HCT116 (cell line): Measurements from ENCODE around the gene CCDC177. TPM values are rescaled to one million over a fixed set of nuclear protein-coding genes. Genes with fewer than 3 reads are reported as not detected.

ENCODE experiments used
- ATAC-seq: fragments of 200-7000 bp; cut with Tn5 transposase; 2 replicates; pipeline ENCODE4 v1.9.1; 2020; ENCODE audit warnings: mild to moderate bottlenecking, moderate library complexity
- BruUV-seq: library from RNA; stranded (reverse); fragments of 400-500 nt; replicated peaks from 2 replicates; lab custom pipeline; 2021; lab: Mats Ljungman, UMichigan
- CTCF ChIA-PET: fragments of 300-600 bp; sonication (Branson Sonifier 250); formaldehyde crosslinking; loops from one replicate; lab custom pipeline; 2021; ENCODE audit warnings: antibody characterized with exemption; lab: Charles Lee
- POLR2A ChIA-PET: fragments of 300-600, 350-600 bp; sonication (Branson Sonifier 250); formaldehyde crosslinking; loops from one replicate; lab custom pipeline; 2021; ENCODE audit warnings: antibody characterized with exemption; lab: Charles Lee
- RAD21 ChIA-PET, 2 experiments: fragments of 300-600 bp; sonication (Branson Sonifier 250); formaldehyde crosslinking; loops; one replicate each; lab custom pipeline; 2023; ENCODE audit warnings: low total read pairs in 2 of 2; ENCODE audit not compliant: uncharacterized antibody in 2 of 2, unreplicated experiment in 2 of 2, low non-redundant PET in 1 of 2; lab: Charles Lee
- DNase-seq: peaks from one replicate; pipeline ENCODE4 v3.0.0-alpha.2; 2010; ENCODE audit warnings: low read depth, low spot score
- H2AFZ ChIP-seq: fragments of 200-600 bp; shearing (Covaris generic), sonication (generic); 2 replicates; pipeline ENCODE4 v1.6.1; 2017; ENCODE audit warnings: low read depth, mixed run types, mixed read lengths, antibody characterized with exemption, low read length; ENCODE audit not compliant: poor library complexity, severe bottlenecking
- H3K27ac ChIP-seq: 2 replicates; pipeline ENCODE4 v1.5.1; 2012; ENCODE audit warnings: low read depth, low read length
- H3K27me3 ChIP-seq: fragments of 200-600 bp; sonication (generic); 2 replicates; pipeline ENCODE4 v1.6.1; 2016; ENCODE audit warnings: mixed run types, low read length, mixed read lengths; ENCODE audit not compliant: insufficient read depth
- H3K36me3 ChIP-seq, 2 experiments: fragments of 200-500 bp in 1 of 2; fragments of 200-600 bp in 1 of 2; sonication (Bioruptor generic) in 1 of 2; sonication (generic) in 1 of 2; 2 replicates each; pipeline versions ENCODE4 v1.5.1 to v1.6.1; 2014 to 2016; ENCODE audit warnings: low read length in 2 of 2, inconsistent platforms in 1 of 2, mixed read lengths in 1 of 2, mixed run types in 1 of 2; ENCODE audit not compliant: insufficient read depth in 2 of 2, control insufficient read depth in 1 of 2
- H3K4me1 ChIP-seq, 2 experiments: fragments of 200-600 bp in 1 of 2; sonication (generic) in 1 of 2; 2 replicates each; pipeline versions ENCODE4 v1.5.1 to v1.6.1; 2012 to 2017; ENCODE audit warnings: low read length in 2 of 2, inconsistent platforms in 1 of 2, mild to moderate bottlenecking in 1 of 2, mixed read lengths in 1 of 2, mixed run types in 1 of 2, moderate library complexity in 1 of 2; ENCODE audit not compliant: insufficient read depth in 2 of 2, control insufficient read depth in 1 of 2
- H3K4me2 ChIP-seq: fragments of 200-600 bp; sonication (generic); 2 replicates; pipeline ENCODE4 v1.6.1; 2017; ENCODE audit warnings: mixed run types, low read length, mixed read lengths
- H3K4me3 ChIP-seq, 2 experiments: fragments of 200-600 bp in 1 of 2; sonication (generic) in 1 of 2; replicated peaks in 1 of 2; 2 replicates each; pipeline ENCODE4 v1.5.1; 2011 to 2016; ENCODE audit warnings: low read length in 2 of 2, control low read depth in 1 of 2, low read depth in 1 of 2, mild to moderate bottlenecking in 1 of 2, mixed read lengths in 1 of 2, mixed run types in 1 of 2
- H3K79me2 ChIP-seq: fragments of 200-600 bp; sonication (generic); 2 replicates; pipeline ENCODE4 v1.6.1; 2017; ENCODE audit warnings: mild to moderate bottlenecking, mixed run types, low read length, moderate library complexity, mixed read lengths; ENCODE audit not compliant: insufficient read depth
- H3K9ac ChIP-seq: fragments of 200-600 bp; sonication (generic); 2 replicates; pipeline ENCODE4 v1.6.1; 2016; ENCODE audit warnings: low read length, mixed read lengths
- H3K9me2 ChIP-seq: fragments of 200-600 bp; sonication (generic), shearing (Covaris generic); 2 replicates; pipeline ENCODE4 v1.6.1; 2017; ENCODE audit warnings: mixed run types, mild to moderate bottlenecking, moderate library complexity; ENCODE audit not compliant: insufficient read depth
- H3K9me3 ChIP-seq, 2 experiments: fragments of 200-500 bp in 1 of 2; fragments of 200-600 bp in 1 of 2; sonication (Bioruptor generic) in 1 of 2; sonication (generic) in 1 of 2; 2 replicates each; pipeline ENCODE4 v1.6.1; 2014 to 2017; ENCODE audit warnings: low read length in 2 of 2, mixed read lengths in 2 of 2, inconsistent platforms in 1 of 2, low read depth in 1 of 2, mild to moderate bottlenecking in 1 of 2, mixed run types in 1 of 2, moderate library complexity in 1 of 2; ENCODE audit not compliant: control insufficient read depth in 1 of 2, insufficient read depth in 1 of 2
- H4K20me1 ChIP-seq: fragments of 200-600 bp; sonication (generic), shearing (Covaris generic); 2 replicates; pipeline ENCODE4 v1.6.1; 2017; ENCODE audit warnings: mixed run types, mild to moderate bottlenecking, moderate library complexity; ENCODE audit not compliant: insufficient read depth
- CBX3 ChIP-seq: IDR thresholded peaks from 2 replicates; pipeline ENCODE4 v1.6.1; 2012; ENCODE audit warnings: low read depth
- CEBPB ChIP-seq: IDR thresholded peaks from 2 replicates; pipeline ENCODE4 v1.6.1; 2012; ENCODE audit warnings: low read depth
- EGR1 ChIP-seq: IDR thresholded peaks from 2 replicates; pipeline ENCODE4 v1.6.1; 2012; ENCODE audit warnings: low read depth
- EZH2 ChIP-seq: fragments of 200-600 bp; sonication (generic); IDR thresholded peaks from 2 replicates; pipeline ENCODE4 v1.6.1; 2017; ENCODE audit warnings: antibody characterized with exemption, mixed run types
- POLR2AphosphoS5 ChIP-seq: IDR thresholded peaks from 2 replicates; pipeline ENCODE4 v1.6.1; 2011; ENCODE audit warnings: mild to moderate bottlenecking, low read depth, low read length, moderate library complexity
- SIN3A ChIP-seq: IDR thresholded peaks from 2 replicates; pipeline ENCODE4 v1.6.1; 2012; ENCODE audit warnings: low read depth
- SP1 ChIP-seq: IDR thresholded peaks from 2 replicates; pipeline ENCODE4 v1.6.1; 2012; ENCODE audit warnings: low read depth
- TCF7L2 ChIP-seq: IDR thresholded peaks from 2 replicates; pipeline ENCODE4 v1.7.0; 2011; ENCODE audit warnings: borderline replicate concordance, inconsistent platforms; ENCODE audit not compliant: insufficient read depth, insufficient read length; ENCODE audit errors: extremely low read depth
- ZFX ChIP-seq: fragments of 450-650 bp; IDR thresholded peaks from 2 replicates; pipeline ENCODE4 v1.6.1; 2017
- ZNF274 ChIP-seq: fragments of 200-500 bp; sonication (Bioruptor generic); IDR thresholded peaks from 2 replicates; pipeline ENCODE4 v1.6.1; 2014; ENCODE audit warnings: mild to moderate bottlenecking, low read depth, low read length, inconsistent platforms
- intact Hi-C: fragments of 100-400 bp; cut with micrococcal nuclease; formaldehyde crosslinking; loops from 2 replicates; pipeline ENCODE4 v1.10.0; 2022
- total RNA-seq: library from RNA; stranded (reverse); gene quantifications from one replicate; pipeline ENCODE4 v1.2.1, GENCODE V29; 2021; ENCODE audit not compliant: unreplicated experiment
- TF ChIP-seq, protein P1 (sequence below), 3 experiments: fragments of 200-600 bp in 1 of 3; sonication (generic) in 1 of 3; IDR thresholded peaks in 2 of 3; conservative IDR thresholded peaks in 1 of 3; 2 replicates each; pipeline ENCODE4 v1.5.1; 2012 to 2017; ENCODE audit warnings: low read depth in 2 of 3, low read length in 2 of 3, antibody characterized with exemption in 1 of 3, borderline replicate concordance in 1 of 3, control low read depth in 1 of 3, mild to moderate bottlenecking in 1 of 3, mixed read lengths in 1 of 3, mixed run types in 1 of 3, moderate library complexity in 1 of 3; ENCODE audit not compliant: insufficient read depth in 1 of 3
- TF ChIP-seq, protein P2 (sequence below): IDR thresholded peaks from 2 replicates; pipeline ENCODE4 v1.6.1; 2012; ENCODE audit warnings: low read depth
- TF ChIP-seq, protein P3 (sequence below): IDR thresholded peaks from 2 replicates; pipeline ENCODE4 v1.6.1; 2011; ENCODE audit warnings: mild to moderate bottlenecking, low read length, moderate library complexity; ENCODE audit not compliant: insufficient replicate concordance; ENCODE audit errors: extremely low read depth

CCDC177 gene
- total RNA-seq, 1 experiment from 2014 or later: not detected

DNA sequence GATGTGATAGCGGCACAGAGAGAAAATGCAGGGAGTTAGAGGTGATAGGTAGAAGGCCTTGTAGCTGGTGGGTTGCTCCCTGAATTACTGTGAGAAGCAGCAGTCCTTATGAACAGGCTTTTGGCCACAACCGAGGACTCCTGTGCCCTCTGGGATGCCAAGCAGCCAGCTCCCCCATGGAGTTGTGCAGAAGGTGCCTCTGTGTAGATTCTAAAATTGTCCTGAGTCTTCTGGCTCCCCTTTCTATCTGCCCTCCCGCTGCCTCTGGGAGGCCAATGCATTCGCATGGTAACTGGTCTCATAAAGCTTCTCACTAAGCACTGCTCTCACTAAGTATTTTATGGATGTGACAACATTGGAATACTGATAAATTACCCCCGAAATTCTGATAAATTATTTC is 20.7 kb upstream of the CCDC177 start (continued):
- TF ChIP-seq, protein P1, sequence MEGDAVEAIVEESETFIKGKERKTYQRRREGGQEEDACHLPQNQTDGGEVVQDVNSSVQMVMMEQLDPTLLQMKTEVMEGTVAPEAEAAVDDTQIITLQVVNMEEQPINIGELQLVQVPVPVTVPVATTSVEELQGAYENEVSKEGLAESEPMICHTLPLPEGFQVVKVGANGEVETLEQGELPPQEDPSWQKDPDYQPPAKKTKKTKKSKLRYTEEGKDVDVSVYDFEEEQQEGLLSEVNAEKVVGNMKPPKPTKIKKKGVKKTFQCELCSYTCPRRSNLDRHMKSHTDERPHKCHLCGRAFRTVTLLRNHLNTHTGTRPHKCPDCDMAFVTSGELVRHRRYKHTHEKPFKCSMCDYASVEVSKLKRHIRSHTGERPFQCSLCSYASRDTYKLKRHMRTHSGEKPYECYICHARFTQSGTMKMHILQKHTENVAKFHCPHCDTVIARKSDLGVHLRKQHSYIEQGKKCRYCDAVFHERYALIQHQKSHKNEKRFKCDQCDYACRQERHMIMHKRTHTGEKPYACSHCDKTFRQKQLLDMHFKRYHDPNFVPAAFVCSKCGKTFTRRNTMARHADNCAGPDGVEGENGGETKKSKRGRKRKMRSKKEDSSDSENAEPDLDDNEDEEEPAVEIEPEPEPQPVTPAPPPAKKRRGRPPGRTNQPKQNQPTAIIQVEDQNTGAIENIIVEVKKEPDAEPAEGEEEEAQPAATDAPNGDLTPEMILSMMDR (IDR thresholded peaks at IDR 0.05 in 2 of 3, conservative IDR thresholded peaks at IDR 0.05 in 1 of 3; ENCODE audit: borderline replicate concordance in 1 of 3, insufficient read depth in 1 of 3, low read depth in 2 of 3, low read length in 2 of 3): no peak

DNA sequence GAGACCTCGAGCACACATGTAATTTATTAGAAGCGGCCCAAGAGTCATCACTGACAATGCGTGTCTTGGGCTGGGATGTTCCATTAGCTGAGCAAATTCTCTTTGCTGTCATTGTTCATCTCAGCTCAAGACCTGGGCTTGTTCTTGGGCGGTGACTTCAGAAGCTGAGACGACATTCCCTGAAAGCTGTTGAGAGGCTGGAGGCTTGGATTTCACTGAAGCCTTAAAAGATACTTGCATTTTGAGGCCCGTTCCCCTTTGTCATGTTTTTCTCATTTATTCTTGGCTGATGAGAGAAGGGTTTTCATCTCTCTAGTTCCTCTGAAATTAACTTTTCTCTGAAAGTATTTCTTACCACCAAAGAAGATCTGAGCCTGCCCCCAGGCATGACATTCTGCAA is 20.2 kb upstream of the CCDC177 start:
- H3K79me2 ChIP-seq: no peaks in the 10 kb centered on the region
- H3K36me3 ChIP-seq: no peaks in the 10 kb centered on the region
- H3K9me3 ChIP-seq: no peaks in the 10 kb centered on the region
- no peak overlapping the region for H3K4me3 ChIP-seq
- no peaks in the 10 kb centered on the region for H3K9me2 ChIP-seq
- TF ChIP-seq, protein P2, sequence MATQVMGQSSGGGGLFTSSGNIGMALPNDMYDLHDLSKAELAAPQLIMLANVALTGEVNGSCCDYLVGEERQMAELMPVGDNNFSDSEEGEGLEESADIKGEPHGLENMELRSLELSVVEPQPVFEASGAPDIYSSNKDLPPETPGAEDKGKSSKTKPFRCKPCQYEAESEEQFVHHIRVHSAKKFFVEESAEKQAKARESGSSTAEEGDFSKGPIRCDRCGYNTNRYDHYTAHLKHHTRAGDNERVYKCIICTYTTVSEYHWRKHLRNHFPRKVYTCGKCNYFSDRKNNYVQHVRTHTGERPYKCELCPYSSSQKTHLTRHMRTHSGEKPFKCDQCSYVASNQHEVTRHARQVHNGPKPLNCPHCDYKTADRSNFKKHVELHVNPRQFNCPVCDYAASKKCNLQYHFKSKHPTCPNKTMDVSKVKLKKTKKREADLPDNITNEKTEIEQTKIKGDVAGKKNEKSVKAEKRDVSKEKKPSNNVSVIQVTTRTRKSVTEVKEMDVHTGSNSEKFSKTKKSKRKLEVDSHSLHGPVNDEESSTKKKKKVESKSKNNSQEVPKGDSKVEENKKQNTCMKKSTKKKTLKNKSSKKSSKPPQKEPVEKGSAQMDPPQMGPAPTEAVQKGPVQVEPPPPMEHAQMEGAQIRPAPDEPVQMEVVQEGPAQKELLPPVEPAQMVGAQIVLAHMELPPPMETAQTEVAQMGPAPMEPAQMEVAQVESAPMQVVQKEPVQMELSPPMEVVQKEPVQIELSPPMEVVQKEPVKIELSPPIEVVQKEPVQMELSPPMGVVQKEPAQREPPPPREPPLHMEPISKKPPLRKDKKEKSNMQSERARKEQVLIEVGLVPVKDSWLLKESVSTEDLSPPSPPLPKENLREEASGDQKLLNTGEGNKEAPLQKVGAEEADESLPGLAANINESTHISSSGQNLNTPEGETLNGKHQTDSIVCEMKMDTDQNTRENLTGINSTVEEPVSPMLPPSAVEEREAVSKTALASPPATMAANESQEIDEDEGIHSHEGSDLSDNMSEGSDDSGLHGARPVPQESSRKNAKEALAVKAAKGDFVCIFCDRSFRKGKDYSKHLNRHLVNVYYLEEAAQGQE: no peak
- TF ChIP-seq EZH2: no peak
- TF ChIP-seq POLR2AphosphoS5: no peak
- TF ChIP-seq, protein P3, sequence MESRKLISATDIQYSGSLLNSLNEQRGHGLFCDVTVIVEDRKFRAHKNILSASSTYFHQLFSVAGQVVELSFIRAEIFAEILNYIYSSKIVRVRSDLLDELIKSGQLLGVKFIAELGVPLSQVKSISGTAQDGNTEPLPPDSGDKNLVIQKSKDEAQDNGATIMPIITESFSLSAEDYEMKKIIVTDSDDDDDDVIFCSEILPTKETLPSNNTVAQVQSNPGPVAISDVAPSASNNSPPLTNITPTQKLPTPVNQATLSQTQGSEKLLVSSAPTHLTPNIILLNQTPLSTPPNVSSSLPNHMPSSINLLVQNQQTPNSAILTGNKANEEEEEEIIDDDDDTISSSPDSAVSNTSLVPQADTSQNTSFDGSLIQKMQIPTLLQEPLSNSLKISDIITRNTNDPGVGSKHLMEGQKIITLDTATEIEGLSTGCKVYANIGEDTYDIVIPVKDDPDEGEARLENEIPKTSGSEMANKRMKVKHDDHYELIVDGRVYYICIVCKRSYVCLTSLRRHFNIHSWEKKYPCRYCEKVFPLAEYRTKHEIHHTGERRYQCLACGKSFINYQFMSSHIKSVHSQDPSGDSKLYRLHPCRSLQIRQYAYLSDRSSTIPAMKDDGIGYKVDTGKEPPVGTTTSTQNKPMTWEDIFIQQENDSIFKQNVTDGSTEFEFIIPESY: no peak
- no peak for TF ChIP-seq SP1
- TF ChIP-seq SIN3A: no peak
- no peak for TF ChIP-seq EGR1
- TF ChIP-seq ZNF274: no peak
- no peak for TF ChIP-seq TCF7L2
- TF ChIP-seq ZFX: no peak
- TF ChIP-seq, protein P1 (IDR thresholded peaks at IDR 0.05 in 2 of 3, conservative IDR thresholded peaks at IDR 0.05 in 1 of 3; ENCODE audit: borderline replicate concordance in 1 of 3, insufficient read depth in 1 of 3, low read depth in 2 of 3, low read length in 2 of 3): no peak
- TF ChIP-seq CBX3: no peak
- TF ChIP-seq CEBPB: no peak
- H3K4me1 ChIP-seq: no peaks in the 10 kb centered on the region
- DNase-seq: no peak
- no TSS peak for BruUV-seq
- no peaks in the 10 kb centered on the region for H3K27me3 ChIP-seq
- no peaks in the 10 kb centered on the region for H4K20me1 ChIP-seq
- no peak for ATAC-seq
- intact Hi-C loops: no loop called here
- H3K27ac ChIP-seq: no peak overlapping the region
- ChIA-PET RAD21 (no interaction called here), CTCF (interaction anchor here (0.6 to 0.9 kb wide), 2 partner anchors 15 to 115 kb away, joined by 3 to 4 read pairs; no protein-coding TSS in a partner anchor), POLR2A (no interaction called here)
- no peak overlapping the region for H3K4me2 ChIP-seq
- no peak overlapping the region for H3K9ac ChIP-seq
- H2AFZ ChIP-seq: no peak overlapping the region
